Progenitor cell of endocrine pancreas (in vitro differentiated cells): ENCODE measurements around the gene KRTAP10-11. TPM values are rescaled to one million over a fixed set of nuclear protein-coding genes. Genes with fewer than 3 reads are reported as not detected.

Experiments
- DNase-seq: peaks from one replicate; pipeline ENCODE4 v3.0.0; 2021; ENCODE audit warnings: low spot score; ENCODE audit not compliant: unreplicated experiment
- H3K27ac Mint-ChIP-seq: 2 replicates; pipeline ENCODE4 v1.8.0; 2021; ENCODE audit warnings: mild to moderate bottlenecking, moderate library complexity, mixed read lengths
- H3K27me3 Mint-ChIP-seq: 2 replicates; pipeline ENCODE4 v1.8.0; 2021; ENCODE audit warnings: mixed read lengths
- H3K36me3 Mint-ChIP-seq: 2 replicates; pipeline ENCODE4 v1.8.0; 2022; ENCODE audit warnings: mixed read lengths; ENCODE audit not compliant: insufficient read depth
- H3K4me1 Mint-ChIP-seq: 2 replicates; pipeline ENCODE4 v1.8.0; 2021; ENCODE audit warnings: low read depth, mixed read lengths
- H3K4me3 Mint-ChIP-seq: 2 replicates; pipeline ENCODE4 v1.8.0; 2021; ENCODE audit warnings: low read depth, mild to moderate bottlenecking, moderate library complexity, mixed read lengths
- H3K9me3 Mint-ChIP-seq: 2 replicates; pipeline ENCODE4 v1.8.0; 2021; ENCODE audit warnings: low read depth, mixed read lengths
- total RNA-seq: library from RNA; stranded (reverse); gene quantifications from 2 replicates; pipeline ENCODE4 v1.2.1, GENCODE V29; 2021
- TF ChIP-seq, protein P1 (sequence below): fragments of 200-600 bp; sonication (generic); IDR thresholded peaks from one replicate; pipeline ENCODE4 v1.5.0; 2021; ENCODE audit warnings: antibody characterized with exemption, mild to moderate bottlenecking; ENCODE audit not compliant: unreplicated experiment

The KRTAP10-11 gene
- total RNA-seq, 1 donor from 2014 or later = not detected

GRCh38 chr21:44613386-44614155 lies 32.6 kb upstream of the KRTAP10-11 start:
- no peak overlapping the region for H3K27ac Mint-ChIP-seq
- no peaks in the 10 kb centered on the region for H3K4me1 Mint-ChIP-seq
- TF ChIP-seq, protein P1, sequence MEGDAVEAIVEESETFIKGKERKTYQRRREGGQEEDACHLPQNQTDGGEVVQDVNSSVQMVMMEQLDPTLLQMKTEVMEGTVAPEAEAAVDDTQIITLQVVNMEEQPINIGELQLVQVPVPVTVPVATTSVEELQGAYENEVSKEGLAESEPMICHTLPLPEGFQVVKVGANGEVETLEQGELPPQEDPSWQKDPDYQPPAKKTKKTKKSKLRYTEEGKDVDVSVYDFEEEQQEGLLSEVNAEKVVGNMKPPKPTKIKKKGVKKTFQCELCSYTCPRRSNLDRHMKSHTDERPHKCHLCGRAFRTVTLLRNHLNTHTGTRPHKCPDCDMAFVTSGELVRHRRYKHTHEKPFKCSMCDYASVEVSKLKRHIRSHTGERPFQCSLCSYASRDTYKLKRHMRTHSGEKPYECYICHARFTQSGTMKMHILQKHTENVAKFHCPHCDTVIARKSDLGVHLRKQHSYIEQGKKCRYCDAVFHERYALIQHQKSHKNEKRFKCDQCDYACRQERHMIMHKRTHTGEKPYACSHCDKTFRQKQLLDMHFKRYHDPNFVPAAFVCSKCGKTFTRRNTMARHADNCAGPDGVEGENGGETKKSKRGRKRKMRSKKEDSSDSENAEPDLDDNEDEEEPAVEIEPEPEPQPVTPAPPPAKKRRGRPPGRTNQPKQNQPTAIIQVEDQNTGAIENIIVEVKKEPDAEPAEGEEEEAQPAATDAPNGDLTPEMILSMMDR = no peak
- peaks cover 21% of the 10 kb centered on the region for H3K9me3 Mint-ChIP-seq
- H3K36me3 Mint-ChIP-seq = peaks cover 1% of the 10 kb centered on the region
- H3K4me3 Mint-ChIP-seq = no peak overlapping the region
- DNase-seq = no peak
- H3K27me3 Mint-ChIP-seq = peaks cover 9% of the 10 kb centered on the region

DNA sequence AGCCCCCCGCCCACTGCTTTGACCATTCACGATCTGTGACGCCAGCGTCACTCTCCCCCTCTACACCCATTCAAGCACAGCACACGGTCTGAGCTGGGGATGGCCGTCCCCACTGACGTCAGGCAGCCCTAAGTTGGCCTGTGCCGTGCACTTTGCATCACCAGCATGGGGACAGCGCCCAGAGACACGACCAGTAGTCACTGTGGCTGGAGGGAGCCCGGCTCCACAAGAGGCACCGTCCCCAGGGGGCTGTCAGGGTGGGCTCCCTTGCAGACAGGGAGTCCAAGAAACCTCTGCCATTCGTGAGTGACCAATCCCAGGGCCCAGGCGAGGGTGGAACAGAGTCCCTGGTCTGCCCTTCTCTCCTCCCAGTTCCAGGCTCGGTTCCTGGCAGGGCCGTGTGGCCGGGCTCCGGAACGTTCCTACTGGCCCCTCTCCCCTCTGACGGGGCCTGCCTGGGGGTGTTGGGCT lies 32.0 kb upstream of the KRTAP10-11 start:
- H3K9me3 Mint-ChIP-seq = peaks cover 16% of the 10 kb centered on the region
- peaks cover 9% of the 10 kb centered on the region for H3K27me3 Mint-ChIP-seq
- H3K4me1 Mint-ChIP-seq = no peaks in the 10 kb centered on the region
- no peak overlapping the region for H3K4me3 Mint-ChIP-seq
- TF ChIP-seq, protein P1 = no peak
- DNase-seq = no peak
- H3K36me3 Mint-ChIP-seq = peaks cover 1% of the 10 kb centered on the region
- H3K27ac Mint-ChIP-seq = no peak overlapping the region

DNA sequence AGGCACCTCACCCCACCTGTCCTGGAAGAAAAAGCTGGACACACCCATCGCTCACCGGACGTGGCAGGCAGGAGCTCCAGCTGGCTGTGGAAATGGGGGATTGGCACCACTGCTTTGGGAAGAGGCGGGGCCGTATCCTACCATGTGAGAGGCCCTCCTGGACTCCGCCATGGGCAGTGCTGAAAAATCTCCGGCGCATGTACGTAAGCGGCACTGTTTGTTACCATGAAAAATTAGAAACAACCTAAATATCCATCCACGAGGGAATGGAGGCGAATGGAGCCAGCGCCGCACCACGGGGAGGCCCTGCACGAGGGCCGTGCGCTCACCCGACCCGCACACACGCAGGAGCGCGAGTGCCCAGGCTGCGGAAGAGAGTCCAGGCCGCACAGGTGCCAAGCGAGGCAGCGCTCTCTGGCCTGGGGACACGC lies 31.2 kb upstream of the KRTAP10-11 start:
- peaks cover 14% of the 10 kb centered on the region for H3K9me3 Mint-ChIP-seq
- DNase-seq = no peak
- TF ChIP-seq, protein P1 = no peak
- H3K27me3 Mint-ChIP-seq = peaks cover 6% of the 10 kb centered on the region
- H3K27ac Mint-ChIP-seq = no peak overlapping the region
- no peak overlapping the region for H3K4me3 Mint-ChIP-seq
- H3K4me1 Mint-ChIP-seq = no peaks in the 10 kb centered on the region
- peaks cover 5% of the 10 kb centered on the region for H3K36me3 Mint-ChIP-seq

DNA sequence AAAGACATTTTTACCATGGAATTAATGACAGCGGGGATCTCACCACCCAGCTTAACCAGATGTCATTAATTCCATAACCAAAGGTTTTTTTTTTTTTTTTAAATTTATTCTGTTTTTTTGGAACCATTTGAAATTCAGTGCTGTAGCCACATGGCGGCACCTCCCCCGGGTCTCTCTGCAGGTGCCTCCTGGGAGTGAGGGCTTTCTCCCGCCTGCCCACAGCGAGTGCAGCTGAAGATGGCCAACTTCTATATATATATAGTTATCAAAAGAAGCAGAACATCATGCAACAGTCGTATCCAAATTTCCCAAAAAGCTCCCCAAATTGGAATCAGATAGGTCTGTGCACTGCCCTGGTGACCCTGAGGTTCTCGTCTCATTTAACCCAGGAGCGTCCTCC lies 30.7 kb upstream of the KRTAP10-11 start:
- no peak overlapping the region for H3K27ac Mint-ChIP-seq
- H3K36me3 Mint-ChIP-seq = peaks cover 5% of the 10 kb centered on the region
- H3K4me3 Mint-ChIP-seq = no peak overlapping the region
- peaks cover 6% of the 10 kb centered on the region for H3K27me3 Mint-ChIP-seq
- H3K9me3 Mint-ChIP-seq = peaks cover 17% of the 10 kb centered on the region
- TF ChIP-seq, protein P1 = no peak
- DNase-seq = no peak
- H3K4me1 Mint-ChIP-seq = no peaks in the 10 kb centered on the region

DNA sequence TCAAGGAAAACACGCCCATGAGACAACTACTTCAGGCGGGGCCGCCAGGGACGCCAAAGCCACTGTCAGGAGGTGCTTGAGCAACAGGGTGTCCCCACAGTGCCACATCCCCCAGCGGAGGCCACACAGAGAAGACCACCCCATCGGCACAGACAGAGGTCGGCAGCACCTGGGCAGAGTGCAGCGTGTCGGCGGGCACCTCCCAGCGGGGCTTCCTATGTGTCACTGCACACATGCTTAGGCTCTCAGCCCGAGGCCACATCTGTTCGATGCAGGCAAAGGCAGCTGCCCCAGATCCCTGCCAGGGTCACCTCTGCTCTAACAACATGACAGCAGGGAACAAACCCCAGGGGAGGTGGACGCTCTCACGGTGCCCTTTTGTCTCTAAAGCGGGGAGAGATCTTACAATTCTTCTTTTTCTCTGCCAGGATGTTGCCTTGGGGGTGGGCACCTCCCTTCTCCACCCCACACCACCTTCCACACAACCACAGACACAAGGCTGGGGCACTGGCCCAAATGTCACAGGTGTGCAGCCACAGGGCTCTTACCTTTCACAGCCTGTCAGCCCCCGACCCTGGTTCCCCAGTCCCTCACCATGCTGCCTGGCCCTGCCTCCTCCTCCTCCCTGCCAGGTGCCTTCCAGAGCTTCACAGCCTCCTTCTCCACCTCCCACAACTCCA lies 30.2 kb upstream of the KRTAP10-11 start:
- TF ChIP-seq, protein P1 = no peak
- H3K27ac Mint-ChIP-seq = no peak overlapping the region
- H3K36me3 Mint-ChIP-seq = peaks cover 5% of the 10 kb centered on the region
- no peak overlapping the region for H3K4me3 Mint-ChIP-seq
- DNase-seq = no peak
- peaks cover 6% of the 10 kb centered on the region for H3K27me3 Mint-ChIP-seq
- no peaks in the 10 kb centered on the region for H3K4me1 Mint-ChIP-seq
- peaks cover 18% of the 10 kb centered on the region for H3K9me3 Mint-ChIP-seq
